ENCODE data around the gene FNTB.

DNA sequence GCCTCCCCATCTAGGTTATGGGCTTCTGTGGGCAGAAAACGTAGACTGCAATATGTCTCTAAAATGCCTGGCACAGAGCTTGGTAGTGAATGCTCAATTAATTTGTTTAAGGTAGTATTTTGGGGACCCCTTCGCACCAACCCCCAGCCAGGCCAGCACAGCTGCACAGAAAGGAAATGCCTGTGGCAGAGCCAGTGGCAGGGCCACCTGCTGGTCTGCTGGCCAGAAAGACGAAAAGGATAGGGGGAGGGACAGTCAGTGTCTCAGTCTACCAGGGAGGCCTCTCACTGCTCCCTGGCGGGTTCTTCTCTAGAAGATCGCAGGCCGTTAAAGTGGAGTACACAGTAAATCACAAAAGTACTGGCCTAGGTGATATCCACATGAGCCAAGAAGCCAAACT lies 18.0 kb upstream of the FNTB start:
- TF ChIP-seq EZH2phosphoT487 (IDR thresholded peaks at IDR 0.05; ENCODE audit: low read depth) = no peak
- TF ChIP-seq, protein P1, sequence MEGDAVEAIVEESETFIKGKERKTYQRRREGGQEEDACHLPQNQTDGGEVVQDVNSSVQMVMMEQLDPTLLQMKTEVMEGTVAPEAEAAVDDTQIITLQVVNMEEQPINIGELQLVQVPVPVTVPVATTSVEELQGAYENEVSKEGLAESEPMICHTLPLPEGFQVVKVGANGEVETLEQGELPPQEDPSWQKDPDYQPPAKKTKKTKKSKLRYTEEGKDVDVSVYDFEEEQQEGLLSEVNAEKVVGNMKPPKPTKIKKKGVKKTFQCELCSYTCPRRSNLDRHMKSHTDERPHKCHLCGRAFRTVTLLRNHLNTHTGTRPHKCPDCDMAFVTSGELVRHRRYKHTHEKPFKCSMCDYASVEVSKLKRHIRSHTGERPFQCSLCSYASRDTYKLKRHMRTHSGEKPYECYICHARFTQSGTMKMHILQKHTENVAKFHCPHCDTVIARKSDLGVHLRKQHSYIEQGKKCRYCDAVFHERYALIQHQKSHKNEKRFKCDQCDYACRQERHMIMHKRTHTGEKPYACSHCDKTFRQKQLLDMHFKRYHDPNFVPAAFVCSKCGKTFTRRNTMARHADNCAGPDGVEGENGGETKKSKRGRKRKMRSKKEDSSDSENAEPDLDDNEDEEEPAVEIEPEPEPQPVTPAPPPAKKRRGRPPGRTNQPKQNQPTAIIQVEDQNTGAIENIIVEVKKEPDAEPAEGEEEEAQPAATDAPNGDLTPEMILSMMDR (IDR thresholded peaks at IDR 0.05; ENCODE audit: low read depth, low read length) = no peak
